HG03108 (cell line): ENCODE data around the gene GRIA3.
"Not testable (repeated sequence)": the region's sequence is repeated elsewhere in the genome, so short reads cannot be mapped to it uniquely, and the experiment has no call there.

ENCODE experiments used
- ATAC-seq: cut with Tn5 transposase; IDR thresholded peaks from one replicate; pipeline ENCODE4 v1.9.1; 2021; ENCODE audit warnings: moderate library complexity; ENCODE audit not compliant: unreplicated experiment

Gene GRIA3

GRCh38 chrX:123267220-123267619, 83.1 kb downstream of the GRIA3 start:
- no peak for ATAC-seq

DNA sequence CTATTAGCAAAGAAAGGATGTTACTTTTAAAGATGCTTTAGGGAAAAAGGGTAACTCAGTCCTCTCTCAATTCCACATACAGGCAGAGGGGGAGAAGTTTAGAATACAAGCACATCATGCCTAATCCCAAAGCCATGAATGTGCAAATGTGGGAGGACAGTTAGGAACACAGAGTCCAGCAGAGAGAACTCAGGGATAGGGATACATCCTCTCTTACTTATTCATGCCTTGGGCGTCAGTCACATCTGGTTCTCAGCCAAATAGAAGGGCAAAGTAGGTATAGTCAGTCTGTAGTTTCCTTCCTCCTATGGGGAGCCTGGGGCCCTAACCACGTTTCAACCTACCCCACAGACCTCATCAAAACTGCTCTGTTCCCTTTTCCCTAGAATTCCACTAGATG, 87.8 kb downstream of the GRIA3 start:
- ATAC-seq = no peak

- no peak for ATAC-seq
Measured at GRCh38 chrX:123272630-123273029, 88.6 kb downstream of the GRIA3 start.

DNA sequence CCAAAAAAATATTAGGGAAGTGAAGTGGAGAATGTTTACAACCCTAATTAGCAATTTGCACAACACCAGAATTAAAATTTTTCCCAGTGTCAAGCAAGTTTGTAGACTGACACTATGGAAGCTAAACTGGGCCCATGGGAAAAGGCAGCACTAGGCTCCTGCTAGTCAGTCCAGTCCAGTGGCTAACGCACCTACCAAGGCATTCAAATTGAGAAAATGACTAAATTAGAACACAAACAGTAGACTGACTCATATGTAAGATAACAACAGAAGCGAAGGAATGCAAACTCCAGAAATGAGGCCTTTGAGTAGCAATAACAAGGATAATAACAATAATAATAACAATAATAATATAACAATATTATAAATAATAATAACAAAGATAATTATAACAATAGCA, 90.7 kb downstream of the GRIA3 start:
- no peak for ATAC-seq

GRCh38 chrX:123277347-123277746, 93.3 kb downstream of the GRIA3 start:
- no peak for ATAC-seq

- ATAC-seq = no peak
Measured at GRCh38 chrX:123277821-123278220, 93.7 kb downstream of the GRIA3 start.

GRCh38 chrX:123282241-123282640, 98.2 kb downstream of the GRIA3 start:
- no peak for ATAC-seq

GRCh38 chrX:123283407-123283806, 99.3 kb downstream of the GRIA3 start:
- ATAC-seq = not testable (repeated sequence)

GRCh38 chrX:123291623-123292022, 107.5 kb downstream of the GRIA3 start:
- ATAC-seq = no peak

GRCh38 chrX:123298026-123298425, 113.9 kb downstream of the GRIA3 start:
- no peak for ATAC-seq

- ATAC-seq = no peak
Measured at GRCh38 chrX:123303429-123303828, 119.4 kb downstream of the GRIA3 start.

GRCh38 chrX:123308658-123309057, 124.6 kb downstream of the GRIA3 start:
- no peak for ATAC-seq

DNA sequence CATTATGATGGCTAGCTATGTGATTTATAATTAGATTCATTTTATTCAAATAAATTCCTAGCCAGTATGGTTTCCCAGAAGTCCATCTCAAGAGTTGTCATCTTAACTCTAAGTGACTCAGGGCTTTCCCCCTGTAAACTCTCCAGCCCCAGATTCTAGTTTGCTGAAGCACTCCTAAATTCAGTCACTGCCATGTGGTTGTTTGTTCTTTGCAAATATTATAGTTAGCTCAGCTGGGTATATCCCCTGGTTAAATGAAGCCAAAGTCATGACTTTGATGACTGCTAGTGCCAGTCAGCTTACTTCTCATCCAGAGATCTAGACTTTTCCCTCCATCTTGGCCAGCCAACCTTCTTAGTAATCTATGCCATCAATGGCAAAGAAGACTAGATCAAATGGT, 126.0 kb downstream of the GRIA3 start:
- ATAC-seq = no peak

DNA sequence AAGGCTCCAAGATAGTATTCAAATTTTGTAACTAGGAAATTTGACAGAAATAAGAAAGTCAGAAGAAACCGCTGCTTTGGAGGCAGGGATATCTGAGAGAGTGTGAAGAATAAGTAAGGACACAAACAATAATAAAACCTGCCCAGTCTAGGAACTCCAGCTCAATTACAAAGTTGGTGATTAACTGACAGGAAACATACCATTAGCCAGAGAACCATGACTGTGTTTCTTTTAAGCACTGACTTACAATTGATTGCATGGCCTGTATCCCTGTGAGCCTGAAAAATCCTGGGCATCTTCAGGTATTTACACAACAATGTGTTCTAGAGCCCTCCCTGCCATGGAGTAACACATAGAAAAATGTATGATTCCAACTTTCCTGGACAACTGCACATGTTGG, 127.4 kb downstream of the GRIA3 start:
- no peak for ATAC-seq

DNA sequence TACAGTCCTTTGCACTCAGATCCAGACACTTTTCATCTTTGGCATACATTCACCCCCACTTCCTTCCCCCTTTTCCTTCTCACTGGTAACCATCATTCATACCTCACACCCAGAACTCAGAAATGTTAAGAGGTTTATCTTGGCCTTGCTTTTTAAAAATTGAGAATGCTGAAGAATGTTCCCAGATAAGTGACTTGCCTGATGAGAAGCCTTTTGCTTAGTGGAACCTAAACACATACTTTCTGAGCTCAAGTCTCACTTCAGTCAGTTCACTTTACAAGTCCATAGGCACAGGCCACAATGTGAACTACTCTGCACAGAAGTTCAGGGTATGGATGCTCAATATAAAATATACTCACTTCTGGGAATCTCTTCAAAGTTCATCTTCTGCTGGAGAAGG, 129.4 kb downstream of the GRIA3 start:
- no peak for ATAC-seq

- no peak for ATAC-seq
Measured at GRCh38 chrX:123320622-123321021, 136.5 kb downstream of the GRIA3 start.

DNA sequence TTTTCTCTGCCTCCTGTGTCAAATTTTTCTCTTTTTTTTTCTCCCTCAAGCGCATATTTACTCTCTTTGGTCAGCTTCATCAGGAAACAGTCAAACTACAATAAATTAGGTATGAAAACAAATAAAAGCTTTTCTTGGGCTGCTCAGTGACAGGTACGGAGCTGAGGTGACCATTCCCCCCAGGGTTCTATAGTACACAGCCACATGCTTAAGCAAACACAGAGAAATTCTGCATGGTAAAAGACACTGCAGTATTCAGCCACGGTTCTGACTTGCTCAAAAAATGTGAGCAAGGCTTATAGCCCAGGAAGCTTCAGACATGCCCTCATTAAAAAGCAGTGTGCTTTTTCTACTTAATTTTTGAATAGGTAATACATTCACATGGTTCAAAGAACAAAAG, 138.5 kb downstream of the GRIA3 start:
- ATAC-seq = no peak

DNA sequence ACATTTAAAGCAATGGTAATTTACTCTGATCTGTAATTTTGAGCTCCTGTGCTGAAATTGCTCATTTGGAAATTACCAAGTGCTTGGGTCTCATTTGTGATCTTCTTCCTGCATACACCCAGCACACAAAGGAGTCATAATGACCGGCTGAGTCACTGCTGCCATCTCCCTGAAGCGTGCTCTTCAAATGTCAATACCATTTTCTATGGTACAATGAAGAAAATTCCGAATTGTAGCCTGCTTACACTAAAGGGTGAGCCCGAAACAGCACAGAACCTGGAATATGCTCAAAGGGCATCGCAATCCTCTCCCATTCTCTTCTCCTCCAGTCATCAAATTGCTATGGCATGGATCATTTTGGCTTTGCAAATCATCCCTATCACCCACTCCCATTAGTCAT, 140.5 kb downstream of the GRIA3 start:
- ATAC-seq = no peak

DNA sequence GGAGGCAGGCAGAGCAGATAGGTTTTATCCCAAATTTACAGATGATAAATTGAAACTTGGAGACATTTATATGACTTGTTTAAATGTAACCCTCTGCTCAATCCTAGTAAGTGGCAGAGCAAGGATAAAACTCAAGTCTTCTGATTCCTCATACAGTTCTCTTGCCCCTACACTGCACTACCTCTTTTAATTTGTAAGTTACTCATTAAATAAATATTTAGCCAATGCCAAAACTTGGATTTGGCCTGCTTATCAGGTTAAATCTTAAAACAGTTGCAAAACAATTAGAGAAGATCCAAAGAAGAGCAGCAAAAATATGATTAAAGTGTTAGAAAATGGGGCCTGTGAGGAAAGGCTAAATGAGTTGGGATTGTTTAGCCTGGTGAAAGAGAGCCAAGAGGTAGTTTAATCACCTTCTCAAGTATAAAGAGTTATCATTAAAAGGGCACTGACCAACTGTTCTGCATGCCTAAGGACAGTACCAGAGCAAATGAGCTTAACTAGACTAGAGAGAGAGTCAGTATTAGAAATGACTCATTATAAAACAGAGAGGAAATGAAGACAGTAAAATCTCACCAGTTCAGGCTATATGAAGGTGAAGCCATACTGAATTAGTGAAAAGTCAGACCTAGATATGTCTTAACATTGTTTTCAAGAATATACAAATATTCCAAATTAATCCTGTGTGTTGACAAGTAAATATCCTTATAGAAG, 146.3 kb downstream of the GRIA3 start:
- ATAC-seq = no peak

- ATAC-seq = no peak
Measured at GRCh38 chrX:123331349-123331748, 147.3 kb downstream of the GRIA3 start.

DNA sequence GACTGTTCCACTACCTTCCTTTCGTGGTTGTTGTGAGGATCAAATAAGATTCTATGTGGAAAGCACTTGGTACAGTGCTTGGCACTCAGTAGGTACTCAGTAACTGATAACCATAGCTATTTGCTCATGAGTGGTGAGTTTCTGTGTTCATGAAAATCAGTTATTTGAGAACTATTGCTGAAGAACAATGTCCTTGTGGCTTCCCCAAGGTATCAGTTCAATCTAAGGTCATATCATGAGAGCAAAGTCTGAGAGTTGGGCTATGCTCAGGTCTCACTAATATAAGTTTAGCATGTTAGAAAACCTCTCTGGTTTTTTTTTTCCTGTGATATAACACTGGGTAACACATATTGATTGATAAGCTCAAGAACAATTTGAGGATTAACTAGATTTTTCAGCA, 147.8 kb downstream of the GRIA3 start:
- ATAC-seq = no peak

GRCh38 chrX:123336666-123337065, 152.6 kb downstream of the GRIA3 start:
- no peak for ATAC-seq

DNA sequence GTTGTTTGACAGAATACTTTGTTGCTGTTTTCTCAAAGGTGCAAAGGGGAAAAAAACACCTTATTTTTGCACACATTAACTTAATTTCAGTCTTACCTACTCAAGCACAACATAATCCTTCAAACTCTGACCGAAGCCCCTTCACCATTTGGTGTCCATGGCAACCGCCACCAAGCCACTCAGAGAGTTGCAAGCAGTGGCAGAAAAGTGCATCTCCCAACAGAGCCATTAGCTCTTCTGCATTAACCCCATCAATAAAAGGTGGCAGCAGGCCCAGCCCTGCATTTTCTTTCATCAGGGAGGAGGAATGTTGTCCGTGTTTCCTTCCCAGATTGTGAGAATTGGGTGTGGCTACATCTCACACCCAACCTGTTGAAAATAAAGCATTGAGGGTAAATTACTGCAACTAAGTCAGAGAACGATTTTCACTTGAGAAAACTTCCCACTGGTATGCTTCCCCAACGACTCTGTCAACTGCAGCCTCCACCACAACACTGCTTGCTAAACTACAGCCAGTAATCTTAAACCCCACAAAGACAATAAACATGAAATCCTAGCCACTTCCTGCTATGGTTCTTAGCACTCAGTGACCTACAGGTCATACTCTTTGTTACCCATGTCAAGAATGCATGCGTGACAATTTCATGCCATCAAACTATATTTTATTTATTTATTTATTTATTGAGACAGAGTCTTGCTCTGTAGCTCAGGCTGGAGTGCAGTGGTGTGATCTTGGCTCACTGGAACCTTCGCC, 154.0 kb downstream of the GRIA3 start:
- no peak for ATAC-seq
